ENCODE measurements around the gene SMC3.

GRCh38 chr10:110617425-110618229 is 50.1 kb downstream of the SMC3 start:
- TF ChIP-seq EGR1 (IDR thresholded peaks at IDR 0.05; ENCODE audit: low read depth in 2 of 2) (no peak), CTCF (IDR thresholded peaks at IDR 0.05; ENCODE audit: low read depth, low read length, missing input control) (no peak), RXRA (IDR thresholded peaks at IDR 0.05) (no peak), ZBTB33 (IDR thresholded peaks at IDR 0.05) (no peak), TAF1 (conservative IDR thresholded peaks at IDR 0.05) (no peak), JUND (IDR thresholded peaks at IDR 0.05) (no peak), REST (IDR thresholded peaks at IDR 0.05) (no peak), GABPA (IDR thresholded peaks at IDR 0.05 in 1 of 2, conservative IDR thresholded peaks at IDR 0.05 in 1 of 2) (no peak), RAD21 (IDR thresholded peaks at IDR 0.05) (no peak), SP1 (IDR thresholded peaks at IDR 0.05) (no peak), NR2F2 (IDR thresholded peaks at IDR 0.05) (no peak), FOXA1 (IDR thresholded peaks at IDR 0.05) (no peak), ATF3 (IDR thresholded peaks at IDR 0.05) (no peak), YY1 (IDR thresholded peaks at IDR 0.05) (no peak)
